B cell (primary cell): Measurements from ENCODE around the gene PLIN5. TPM values are rescaled to one million over a fixed set of nuclear protein-coding genes. Genes with fewer than 3 reads are reported as not detected.

Source experiments
- ATAC-seq: fragments of 200-7000 bp; cut with Tn5 transposase; one replicate; pipeline ENCODE4 v1.10.0; 2021; ENCODE audit warnings: low read depth, mild to moderate bottlenecking, moderate number of reproducible peaks, moderate library complexity
- CTCF ChIA-PET: fragments of 350-600 bp; sonication (Branson Sonifier 250); formaldehyde crosslinking; loops from one replicate; lab custom pipeline; 2021; ENCODE audit warnings: antibody characterized with exemption, inconsistent platforms; lab: Charles Lee
- POLR2A ChIA-PET: fragments of 350-600 bp; sonication (Branson Sonifier 250); formaldehyde crosslinking; loops from one replicate; lab custom pipeline; 2021; ENCODE audit warnings: antibody characterized with exemption; lab: Charles Lee
- DNase-seq: peaks from one replicate; pipeline ENCODE4 v3.0.0; 2013
- H2AFZ ChIP-seq: 2 replicates; pipeline ENCODE4 v1.6.1; 2012; ENCODE audit warnings: mild to moderate bottlenecking, low read depth, low read length; ENCODE audit not compliant: insufficient read depth, poor library complexity, severe bottlenecking
- H3K27ac ChIP-seq, 2 donors: 1 replicate in 1 of 2; 2 replicates in 1 of 2; pipeline ENCODE4 v1.5.1; 2012 to 2013; ENCODE audit warnings: low read length in 2 of 2, mild to moderate bottlenecking in 2 of 2, moderate library complexity in 1 of 2
- H3K27me3 ChIP-seq, 4 experiments: fragments of 200-600 bp in 1 of 4; sonication (generic) in 1 of 4; replicated peaks in 1 of 4; 1 replicate in 2 of 4; 2 replicates in 2 of 4; pipeline versions ENCODE4 v1.6.1 to v1.7.0; 2013 to 2016; ENCODE audit warnings: low read length in 3 of 4, mild to moderate bottlenecking in 2 of 4, mixed read lengths in 1 of 4, moderate library complexity in 1 of 4; ENCODE audit not compliant: insufficient read depth in 4 of 4, control insufficient read depth in 3 of 4; ENCODE audit errors: control extremely low read depth in 1 of 4
- H3K36me3 ChIP-seq, 2 experiments: replicated peaks in 1 of 2; 1 replicate in 1 of 2; 2 replicates in 1 of 2; pipeline versions ENCODE4 v1.6.1 to v1.7.1; 2013; ENCODE audit warnings: low read length in 1 of 2; ENCODE audit not compliant: insufficient read depth in 2 of 2, control insufficient read depth in 1 of 2; ENCODE audit errors: control extremely low read depth in 1 of 2, extremely low read depth in 1 of 2
- H3K4me1 ChIP-seq, 2 donors: fragments of 200-600 bp in 1 of 2; sonication (generic) in 1 of 2; 1 replicate in 1 of 2; 2 replicates in 1 of 2; pipeline versions ENCODE4 v1.5.1 to v1.6.1; 2013 to 2017; ENCODE audit warnings: low read length in 2 of 2; ENCODE audit not compliant: control insufficient read depth in 2 of 2, insufficient read depth in 2 of 2
- H3K4me2 ChIP-seq: replicated peaks from 2 replicates; pipeline ENCODE3; 2012; ENCODE audit warnings: mild to moderate bottlenecking, low read depth, low read length; ENCODE audit not compliant: poor library complexity, severe bottlenecking
- H3K4me3 ChIP-seq, 5 experiments: fragments of 200-600 bp in 1 of 5; sonication (generic) in 1 of 5; 1 replicate in 3 of 5; 2 replicates in 2 of 5; pipeline versions ENCODE4 v1.5.1 to v1.7.0; 2011 to 2016; ENCODE audit warnings: low read length in 4 of 5, mild to moderate bottlenecking in 4 of 5, low read depth in 2 of 5, control low read depth in 1 of 5, moderate library complexity in 1 of 5; ENCODE audit not compliant: insufficient read depth in 1 of 5; ENCODE audit errors: control extremely low read depth in 1 of 5, extremely low read depth in 1 of 5
- H3K79me2 ChIP-seq: fragments of 200-600 bp; sonication (generic); one replicate; pipeline ENCODE4 v1.6.0; 2016; ENCODE audit warnings: low read length; ENCODE audit not compliant: control insufficient read depth, insufficient read depth
- H3K9ac ChIP-seq: fragments of 200-600 bp; sonication (generic); 2 replicates; pipeline ENCODE4 v1.6.1; 2017; ENCODE audit warnings: mild to moderate bottlenecking, low read length, moderate library complexity
- H3K9me3 ChIP-seq, 3 donors: one replicate each; pipeline versions ENCODE4 v1.6.1 to v1.7.1; 2013; ENCODE audit warnings: low read length in 2 of 3; ENCODE audit not compliant: control insufficient read depth in 2 of 3, insufficient read depth in 1 of 3; ENCODE audit errors: control extremely low read depth in 1 of 3
- H4K20me1 ChIP-seq: 2 replicates; pipeline ENCODE4 v1.6.0; 2012; ENCODE audit warnings: mild to moderate bottlenecking, low read length; ENCODE audit not compliant: insufficient read depth, control insufficient read depth, poor library complexity, severe bottlenecking
- H3K27ac Mint-ChIP-seq: one replicate; pipeline ENCODE4 v1.8.0; 2021; ENCODE audit warnings: mixed read lengths
- H3K27me3 Mint-ChIP-seq: one replicate; pipeline ENCODE4 v1.8.0; 2021; ENCODE audit warnings: mixed read lengths
- H3K4me1 Mint-ChIP-seq: one replicate; pipeline ENCODE4 v1.8.0; 2021; ENCODE audit warnings: mixed read lengths
- H3K4me3 Mint-ChIP-seq: one replicate; pipeline ENCODE4 v1.8.0; 2021; ENCODE audit warnings: mixed read lengths
- H3K9me3 Mint-ChIP-seq: one replicate; pipeline ENCODE4 v1.8.0; 2022; ENCODE audit warnings: mixed read lengths; ENCODE audit not compliant: insufficient read depth
- CTCF ChIP-seq: fragments of 200-600 bp; IDR thresholded peaks from one replicate; pipeline ENCODE4 v1.8.0; 2022; ENCODE audit warnings: antibody characterized with exemption, mild to moderate bottlenecking
- EZH2 ChIP-seq: IDR thresholded peaks from 2 replicates; pipeline ENCODE4 v1.6.1; 2012; ENCODE audit warnings: borderline replicate concordance, low read depth, mild to moderate bottlenecking, moderate library complexity, low read length; ENCODE audit not compliant: insufficient read depth, poor library complexity, severe bottlenecking
- WGBS: methylation state at CpG from one replicate; pipeline ENCODE4 v1.1.5; 2013; ENCODE audit warnings: missing lambda C conversion rate; ENCODE audit not compliant: insufficient coverage; 5-methylcytosine and 5-hydroxymethylcytosine counted together
- intact Hi-C: fragments of 100-400 bp; cut with micrococcal nuclease; formaldehyde crosslinking; loops from one replicate; pipeline ENCODE4 v1.10.0; 2022
- polyA plus RNA-seq: library from polyadenylated mRNA; depleted of rRNA; stranded (reverse); fragments of >200 nt; gene quantifications from 2 replicates; pipeline ENCODE4 v1.2.3, GENCODE V29; 2012
- total RNA-seq, 2 donors: library from RNA; stranded (reverse); fragments of 120-200 nt in 1 of 2; gene quantifications; 1 replicate in 1 of 2; 2 replicates in 1 of 2; pipeline versions ENCODE4 v1.2.3 to v1.2.4, GENCODE V29; 2013 to 2022

Gene PLIN5
- total and polyA plus RNA-seq, 2 donors (not counting 1 experiment from before 2014, with no cell fraction given), result 0.15 to 0.27 TPM

- Mint-ChIP-seq H3K4me3 (no peak overlapping the region), H3K27me3 (peaks cover 7% of the 10 kb centered on the region), H3K4me1 (peaks cover 11% of the 10 kb centered on the region), H3K9me3 (no peaks in the 10 kb centered on the region), H3K27ac (no peak overlapping the region)
- Histone ChIP-seq H3K27ac (no peak overlapping the region), H3K9me3 (peaks cover 0 to 22% (median 0%) of the 10 kb centered on the region in 3 donors), H3K9ac (no peak overlapping the region), H2AFZ (no peak overlapping the region), H3K36me3 (no peaks in the 10 kb centered on the region), H3K4me1 (peaks cover 11% of the 10 kb centered on the region in 2 donors), H3K79me2 (no peaks in the 10 kb centered on the region), H3K27me3 (peaks cover 0 to 9% (median 0%) of the 10 kb centered on the region in 4 experiments), H3K4me2 (no peak overlapping the region), H3K4me3 (no peak overlapping the region), H4K20me1 (no peaks in the 10 kb centered on the region)
- TF ChIP-seq EZH2 (no peak), CTCF (no peak)
- intact Hi-C loops, result no loop called here
- WGBS, result 96% methylated on average over 74 of the region's 87 CpGs
- POLR2A ChIA-PET, result no interaction called here
- no peak for ATAC-seq
- DNase-seq, result no peak
- CTCF ChIA-PET, result no interaction called here
Measured at GRCh38 chr19:4543842-4544647, 9.0 kb upstream of the PLIN5 start.
